ENCODE data around the gene ASTN2.
"Not testable (repeated sequence)": the region's sequence is repeated elsewhere in the genome, so short reads cannot be mapped to it uniquely, and the experiment has no call there.

Gene ASTN2

GRCh38 chr9:117072216-117072615, 342.6 kb downstream of the ASTN2 start:
- DNase-seq: no peak

DNA sequence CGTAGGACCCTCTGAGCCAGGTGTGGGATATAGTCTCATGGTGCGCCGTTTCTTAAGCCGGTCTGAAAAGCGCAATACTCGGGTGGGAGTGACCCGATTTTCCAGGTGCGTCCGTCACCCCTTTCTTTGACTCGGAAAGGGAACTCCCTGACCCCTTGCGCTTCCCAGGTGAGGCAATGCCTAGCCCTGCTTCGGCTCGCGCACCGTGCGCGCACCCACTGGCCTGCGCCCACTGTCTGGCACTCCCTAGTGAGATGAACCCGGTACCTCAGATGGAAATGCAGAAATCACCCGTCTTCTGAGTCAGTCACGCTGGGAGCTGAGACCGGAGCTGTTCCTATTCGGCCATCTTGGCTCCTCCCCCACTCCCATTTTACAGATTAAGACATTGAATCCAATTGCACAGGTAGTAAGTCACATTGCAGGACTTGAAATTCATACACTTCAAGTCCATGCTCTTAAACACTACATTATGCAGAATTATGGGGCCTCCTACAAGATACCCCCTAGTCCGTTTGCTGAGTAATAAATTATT, 343.1 kb downstream of the ASTN2 start:
- not testable (repeated sequence) for DNase-seq

- no peak for DNase-seq
These were observed 351.0 kb downstream of the ASTN2 start for GRCh38 chr9:117063721-117064471.

- no peak for DNase-seq
These were observed 353.9 kb downstream of the ASTN2 start for GRCh38 chr9:117060963-117061362.

- no peak for DNase-seq
These were observed 364.9 kb downstream of the ASTN2 start for GRCh38 chr9:117050007-117050406.

DNA sequence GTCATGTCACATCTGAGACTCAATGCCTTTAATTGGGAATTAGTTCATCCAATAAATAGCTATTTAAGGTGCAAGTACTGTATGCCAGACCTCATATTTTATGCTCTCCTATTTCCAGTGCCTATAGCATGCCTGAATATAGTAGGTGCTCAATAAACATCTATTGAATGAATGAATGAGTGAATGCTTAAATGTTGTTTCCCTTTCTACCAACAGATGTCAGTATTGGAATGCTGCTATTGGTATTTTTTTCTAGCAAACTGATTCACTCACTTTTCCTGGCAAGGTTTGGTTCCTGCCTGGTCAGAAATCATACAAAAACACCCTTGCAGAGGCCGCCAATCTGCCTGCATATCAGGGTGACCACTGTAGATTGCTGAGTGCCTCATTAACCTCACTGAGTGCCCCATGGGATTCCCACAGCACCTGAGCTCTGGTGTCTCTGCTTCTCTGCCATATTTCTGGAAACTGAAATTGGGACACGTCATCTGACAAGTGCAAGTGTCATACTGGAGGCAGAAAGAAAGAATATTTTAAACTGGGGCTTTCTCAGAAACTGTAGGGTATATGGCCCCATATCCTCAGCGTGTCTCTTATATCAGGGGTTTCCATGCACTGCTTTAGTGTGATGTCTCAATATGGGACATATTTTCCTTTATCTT, 368.1 kb downstream of the ASTN2 start:
- no peak for DNase-seq

DNA sequence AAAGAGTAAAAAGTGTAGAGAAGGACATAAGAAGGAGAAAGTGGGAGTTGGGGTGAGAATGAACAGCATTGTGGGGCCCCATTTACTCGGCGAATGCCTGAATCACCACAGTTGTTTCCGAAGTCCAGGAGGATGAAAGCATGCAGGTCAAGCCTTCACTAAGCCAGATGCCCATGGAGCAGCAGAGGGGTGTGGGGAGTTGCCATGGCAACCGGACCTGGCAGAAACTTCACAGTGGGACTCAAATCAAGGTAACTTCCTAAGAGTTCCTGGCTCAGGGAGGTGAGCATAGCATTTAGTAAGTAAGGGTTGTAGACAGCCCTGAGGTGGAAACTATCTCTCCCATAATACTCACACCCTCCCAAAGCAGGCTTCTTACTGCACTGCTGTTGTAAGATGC, 370.6 kb downstream of the ASTN2 start:
- DNase-seq: no peak

DNA sequence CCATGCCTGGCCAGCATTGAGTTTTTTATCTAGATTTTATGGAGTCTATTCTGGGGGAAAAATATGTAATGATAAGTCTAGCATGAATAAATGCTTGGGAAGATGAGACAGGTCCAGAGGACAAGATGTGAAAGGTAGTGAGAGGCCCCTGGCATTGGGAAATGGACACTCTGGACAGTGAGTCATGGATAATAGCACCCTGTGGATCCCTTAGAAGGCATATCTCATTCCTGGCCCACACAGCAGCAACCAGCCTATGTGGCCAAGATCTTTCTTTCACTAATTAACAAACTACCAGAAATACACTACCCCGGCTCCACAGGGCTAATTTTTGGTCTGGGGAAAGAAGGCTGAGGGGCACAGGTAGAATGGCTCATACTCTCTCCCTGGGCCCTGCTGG, 371.7 kb downstream of the ASTN2 start:
- DNase-seq: no peak

DNA sequence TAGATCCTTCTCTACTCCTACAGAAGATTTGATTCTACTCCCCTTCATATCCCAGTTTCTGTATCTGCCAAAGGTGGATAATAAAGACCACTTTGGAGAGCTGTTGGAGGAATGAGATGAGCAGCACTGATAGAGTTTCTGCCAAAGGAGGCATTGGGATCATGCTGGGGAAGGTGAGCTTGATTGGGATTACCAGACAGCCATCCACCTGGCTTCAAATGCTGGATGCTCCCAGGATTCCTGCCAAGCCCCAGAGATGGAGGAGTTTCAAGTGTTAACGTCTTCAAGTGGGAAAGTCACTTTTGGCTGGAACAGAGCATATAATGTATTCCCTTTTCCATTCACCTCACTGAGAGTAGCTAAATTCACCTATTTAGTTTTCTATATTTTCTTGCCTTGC, 379.3 kb downstream of the ASTN2 start:
- DNase-seq: no peak

DNA sequence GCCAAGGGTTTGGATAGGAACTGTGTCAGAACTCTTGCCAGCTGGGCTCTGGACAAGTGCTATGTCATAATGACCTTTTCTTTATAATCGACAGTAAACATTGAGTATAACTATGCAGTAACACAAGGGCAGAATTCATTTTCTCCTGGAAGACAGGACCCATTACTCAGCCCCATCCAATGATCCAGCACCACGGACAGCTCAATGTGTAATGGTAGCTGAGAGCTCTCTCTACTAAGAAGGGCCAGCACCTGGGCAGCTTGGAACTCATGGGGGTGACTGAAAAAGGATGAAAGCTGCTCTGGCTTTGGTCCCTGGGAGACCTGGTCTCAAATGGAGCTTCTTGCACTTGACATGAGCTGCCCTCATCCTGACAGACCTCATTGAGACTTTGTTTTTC, 380.0 kb downstream of the ASTN2 start:
- DNase-seq: no peak

DNA sequence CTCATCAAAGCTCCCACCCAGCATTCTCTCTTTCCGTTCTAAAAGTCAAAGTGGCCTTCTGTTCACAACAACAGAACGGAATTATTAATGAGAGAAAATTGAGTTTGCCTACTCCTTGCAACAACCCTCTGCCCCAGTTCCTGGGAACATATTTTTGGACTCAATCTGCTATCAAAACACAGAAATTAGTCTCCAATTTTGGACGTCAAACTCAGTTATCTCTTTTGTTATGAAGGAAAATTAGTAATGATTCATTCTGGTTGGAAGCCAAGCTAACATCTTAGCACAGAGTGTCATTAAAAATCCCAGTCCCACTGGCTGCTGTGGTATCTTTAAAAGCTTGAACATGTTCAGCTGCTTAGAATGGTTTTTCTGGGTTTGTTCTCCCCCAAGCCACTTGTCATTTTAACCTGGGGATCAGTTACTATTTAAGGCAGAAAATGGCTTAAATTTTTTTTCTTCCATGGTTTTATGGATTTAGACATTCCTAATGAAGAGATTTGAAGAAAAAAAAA, 384.5 kb downstream of the ASTN2 start:
- no peak for DNase-seq

- no peak for DNase-seq
These were observed 385.5 kb downstream of the ASTN2 start for GRCh38 chr9:117029341-117029740.

DNA sequence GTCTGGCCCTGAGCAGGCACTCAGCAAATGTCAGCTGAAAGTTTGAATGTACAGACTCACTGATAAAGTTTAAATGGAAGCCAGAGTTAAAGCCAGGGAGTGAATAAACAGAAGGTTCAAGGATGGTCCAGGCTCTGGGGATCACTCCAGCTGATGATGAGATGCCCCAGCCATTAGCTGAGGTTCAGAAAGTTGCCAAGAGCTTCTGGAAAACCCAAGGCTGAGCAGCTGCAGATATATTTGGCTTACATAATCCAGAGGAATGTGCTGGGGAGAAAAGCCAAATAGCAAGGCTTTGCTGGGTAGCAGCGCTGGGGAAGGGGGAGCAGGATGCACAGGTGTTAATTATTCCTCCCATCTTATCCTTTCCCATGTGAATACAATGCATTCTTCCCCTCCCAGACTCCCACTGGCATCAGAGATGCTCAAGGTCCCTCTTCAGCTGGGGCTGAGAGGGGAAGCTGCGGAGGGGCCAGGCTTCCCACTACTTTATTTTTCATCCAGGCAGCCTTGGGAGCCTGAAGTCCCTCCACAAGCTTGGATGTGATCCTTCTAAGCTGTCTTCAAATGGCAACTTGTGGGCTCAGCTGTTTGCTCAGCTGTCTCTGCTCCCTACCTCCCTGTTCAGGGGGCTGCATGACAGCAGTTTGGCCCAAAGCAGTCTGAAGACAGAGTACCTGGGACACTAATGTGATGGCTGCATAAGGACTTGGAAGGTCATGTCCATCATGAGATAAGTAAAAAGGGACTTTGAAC, 386.6 kb downstream of the ASTN2 start:
- no peak for DNase-seq

DNA sequence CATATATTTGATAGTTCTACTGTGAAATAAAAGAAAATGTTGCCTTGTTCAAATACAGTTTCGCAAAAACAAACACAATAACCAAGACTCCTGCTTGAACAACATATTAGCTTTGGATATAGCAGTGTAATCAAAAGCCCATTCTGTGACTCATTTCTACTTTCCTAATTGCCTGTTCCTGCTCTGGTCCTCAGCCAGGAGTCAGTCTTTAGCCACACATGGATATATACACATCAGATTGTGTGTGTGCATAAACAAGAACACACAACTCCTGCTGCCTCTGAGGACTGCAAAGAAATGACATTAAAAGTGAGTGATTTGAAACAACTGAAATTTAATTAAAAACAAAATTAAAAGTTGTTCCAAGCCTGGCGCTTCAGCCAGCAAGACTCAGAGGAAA, 393.0 kb downstream of the ASTN2 start:
- DNase-seq: no peak

- no peak for DNase-seq
These were observed 395.8 kb downstream of the ASTN2 start for GRCh38 chr9:117018966-117019617.

GRCh38 chr9:117017414-117017985, 397.4 kb downstream of the ASTN2 start:
- DNase-seq: no peak

- DNase-seq: no peak
These were observed 400.8 kb downstream of the ASTN2 start for GRCh38 chr9:117014061-117014460.

DNA sequence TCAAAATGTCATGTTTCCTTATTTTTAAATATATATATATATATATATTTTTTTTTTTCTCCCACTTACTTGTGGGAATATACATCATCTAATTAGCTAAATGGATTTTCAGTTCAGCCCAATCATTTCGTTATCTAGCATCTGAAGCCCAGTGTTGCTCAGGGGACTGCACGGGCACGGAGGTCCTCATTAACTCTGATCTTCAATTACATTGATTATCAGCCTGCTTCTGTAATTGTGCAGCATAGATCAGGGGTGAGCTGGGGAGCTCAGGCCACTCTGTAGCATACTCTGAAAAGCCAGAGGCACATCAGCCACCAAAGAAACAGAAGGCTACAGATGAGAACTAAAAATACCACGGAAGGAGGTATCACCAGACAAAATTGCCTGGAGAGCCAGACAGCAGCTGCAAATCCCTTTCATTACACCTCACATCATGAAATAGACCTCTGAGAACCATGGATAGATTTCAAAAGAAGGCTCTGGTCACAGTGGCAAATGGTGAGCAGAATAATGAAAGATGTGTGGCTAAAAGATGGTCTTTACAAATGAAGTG, 401.3 kb downstream of the ASTN2 start:
- no peak for DNase-seq

- no peak for DNase-seq
These were observed 404.8 kb downstream of the ASTN2 start for GRCh38 chr9:117010061-117010460.

- no peak for DNase-seq
These were observed 406.0 kb downstream of the ASTN2 start for GRCh38 chr9:117008876-117009275.

DNA sequence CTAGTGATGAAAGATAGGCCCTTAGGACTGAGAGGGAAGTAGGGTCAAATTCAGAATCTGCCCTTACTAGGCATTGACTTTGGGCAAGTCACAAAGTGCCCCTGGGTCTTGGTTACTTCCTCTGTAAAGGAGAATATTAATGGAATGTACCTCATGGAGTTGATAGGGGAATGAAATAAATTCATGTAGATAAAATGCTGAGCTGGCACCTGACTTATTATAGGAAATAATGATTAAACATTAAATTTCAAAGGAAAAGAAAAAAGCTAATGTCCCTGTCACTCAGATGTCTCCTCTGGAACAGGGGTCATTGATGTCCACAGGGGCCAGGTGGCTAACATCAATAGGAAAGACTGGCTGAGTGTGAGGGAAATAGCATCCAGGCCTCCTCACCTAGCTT, 406.4 kb downstream of the ASTN2 start:
- no peak for DNase-seq

GRCh38 chr9:117002686-117003085, 412.2 kb downstream of the ASTN2 start:
- no peak for DNase-seq
